GM12878 (cell line): ENCODE results near the gene DTX4. TPM values are rescaled to one million over a fixed set of nuclear protein-coding genes. Genes with fewer than 3 reads are reported as not detected.

ENCODE experiments used
- ATAC-seq: fragments of 200-7000 bp; cut with Tn5 transposase; 3 replicates; pipeline ENCODE4 v1.9.1; 2020; ENCODE audit warnings: mild to moderate bottlenecking, moderate library complexity
- BruUV-seq: library from RNA; stranded (reverse); fragments of 400-500 nt; replicated peaks from 2 replicates; lab custom pipeline; 2021; lab: Mats Ljungman, UMichigan
- CTCF ChIA-PET: fragments of 300-600 bp; sonication (Branson Sonifier 250); formaldehyde crosslinking; extraction: SDS; loops from one replicate; lab custom pipeline; 2021; ENCODE audit warnings: inconsistent platforms; lab: Yijun Ruan, JAX
- POLR2A ChIA-PET: fragments of 350-600 bp; formaldehyde crosslinking; extraction: SDS; loops from one replicate; lab custom pipeline; 2021; ENCODE audit warnings: inconsistent platforms; lab: Charles Lee
- RAD21 ChIA-PET: fragments of 300-600 bp; sonication (Branson Sonifier 250); formaldehyde crosslinking; loops from one replicate; lab custom pipeline; 2023; ENCODE audit warnings: antibody characterized with exemption; ENCODE audit not compliant: unreplicated experiment; lab: Charles Lee
- SMC1A ChIA-PET: fragments of 300-600 bp; sonication (Branson Sonifier 250); formaldehyde crosslinking; loops from one replicate; lab custom pipeline; 2023; ENCODE audit not compliant: unreplicated experiment, uncharacterized antibody; lab: Charles Lee
- DNase-seq: peaks from one replicate; pipeline ENCODE4 v3.0.0-alpha.2; 2011; ENCODE audit warnings: low read depth, low spot score
- FAIRE-seq: peaks from 3 replicates; lab custom pipeline; 2011; peaks lifted over from hg19 to GRCh38; lab: Jason Lieb, UNC
- H2AFZ ChIP-seq: 2 replicates; pipeline ENCODE4 v1.6.0; 2011; ENCODE audit warnings: low read depth, low read length, control low read depth; ENCODE audit not compliant: control insufficient read depth
- H3K27ac ChIP-seq: 2 replicates; pipeline ENCODE4 v1.5.1; 2011; ENCODE audit warnings: control low read depth; ENCODE audit not compliant: control insufficient read depth, insufficient read depth
- H3K27me3 ChIP-seq, 2 experiments: replicated peaks in 1 of 2; 2 replicates each; pipeline versions ENCODE4 v1.6.0 to v1.6.1; 2011; ENCODE audit warnings: low read length in 1 of 2; ENCODE audit not compliant: control insufficient read depth in 2 of 2, insufficient read depth in 2 of 2
- H3K36me3 ChIP-seq, 2 experiments: 2 replicates each; pipeline ENCODE4 v1.5.1; 2011; ENCODE audit warnings: low read length in 1 of 2; ENCODE audit not compliant: control insufficient read depth in 2 of 2, insufficient read depth in 2 of 2
- H3K4me1 ChIP-seq: 2 replicates; pipeline ENCODE4 v1.6.1; 2011; ENCODE audit warnings: mild to moderate bottlenecking, low read length, moderate library complexity, mixed read lengths; ENCODE audit not compliant: control insufficient read depth, insufficient read depth
- H3K4me2 ChIP-seq: 2 replicates; pipeline ENCODE4 v1.6.0; 2011; ENCODE audit warnings: control low read depth; ENCODE audit not compliant: control insufficient read depth, insufficient read depth
- H3K4me3 ChIP-seq: fragments of 200-600 bp; sonication (generic); 2 replicates; pipeline ENCODE4 v1.5.1; 2016
- H3K79me2 ChIP-seq: 2 replicates; pipeline ENCODE4 v1.6.0; 2011; ENCODE audit warnings: low read length; ENCODE audit not compliant: control insufficient read depth, insufficient read depth
- H3K9ac ChIP-seq: 2 replicates; pipeline ENCODE4 v1.8.0; 2011; ENCODE audit warnings: low read length, control low read depth, mixed read lengths; ENCODE audit not compliant: control insufficient read depth, insufficient read depth
- H3K9me3 ChIP-seq: replicated peaks from 3 replicates; pipeline ENCODE4 v1.5.1; 2011; ENCODE audit warnings: mild to moderate bottlenecking, low read length; ENCODE audit not compliant: control insufficient read depth, insufficient read depth
- H4K20me1 ChIP-seq: 2 replicates; pipeline ENCODE4 v1.6.0; 2011; ENCODE audit not compliant: control insufficient read depth, insufficient read depth
- CBFB ChIP-seq: IDR thresholded peaks from 2 replicates; pipeline ENCODE4 v1.6.1; 2016; ENCODE audit warnings: antibody characterized with exemption, low read depth
- NFYB ChIP-seq: IDR thresholded peaks from 2 replicates; pipeline ENCODE4 v1.6.1; 2011; ENCODE audit warnings: low read depth, mild to moderate bottlenecking, low read length, improper control_type of control experiment, moderate library complexity; ENCODE audit not compliant: insufficient read depth
- YY1 ChIP-seq: IDR thresholded peaks from 2 replicates; pipeline ENCODE4 v1.6.1; 2011; ENCODE audit warnings: low read depth, mild to moderate bottlenecking, low read length
- ZNF274 ChIP-seq: IDR thresholded peaks from one replicate; pipeline ENCODE4 v1.8.0; 2011; ENCODE audit not compliant: insufficient read length, insufficient read depth
- WGBS: methylation state at CpG from one replicate; pipeline ENCODE4 v1.1.6; 2016; ENCODE audit warnings: low lambda C conversion rate; ENCODE audit not compliant: insufficient replicate concordance, insufficient coverage; ENCODE audit errors: missing lambda C conversion rate; 5-methylcytosine and 5-hydroxymethylcytosine counted together
- in situ Hi-C: fragments of 300-500 bp; cut with MboI; formaldehyde crosslinking; loops from 9 replicates; pipeline ENCODE4 v1.14.3; 2018; ENCODE audit warnings: mixed read lengths
- intact Hi-C: fragments of 100-400 bp; cut with micrococcal nuclease; formaldehyde crosslinking; loops from one replicate; pipeline ENCODE4 v1.14.2; 2022; ENCODE audit not compliant: unreplicated experiment
- polyA plus RNA-seq, 11 experiments: library from polyadenylated mRNA; depleted of rRNA in 4 of 11; unstranded in 6 of 11; stranded (reverse) in 5 of 11; fragments of >200 nt; fragmentation: Nextera tagmentation in 4 of 11; fragmentation: Illumina TruSeq in 1 of 11; extraction: Ambion mirVana in 4 of 11; extraction: Trizol in 1 of 11; gene quantifications; 1 replicate in 1 of 11; 2 replicates in 10 of 11; pipeline versions ENCODE4 v1.2.1 to v1.2.3, GENCODE V29; 2011 to 2016; ENCODE audit warnings: inconsistent platforms in 2 of 11, missing spikeins in 2 of 11, low read depth in 1 of 11
- total RNA-seq, 4 experiments: library from RNA; depleted of rRNA in 3 of 4; stranded (reverse); fragments of >200 nt in 3 of 4; fragmentation: Illumina TruSeq in 1 of 4; extraction: Trizol in 1 of 4; gene quantifications; 2 replicates each; pipeline versions ENCODE4 v1.2.1 to v1.2.3, GENCODE V29; 2013 to 2021
- TF ChIP-seq, protein P1 (sequence below): fragments of 450-650 bp; IDR thresholded peaks from 2 replicates; pipeline ENCODE4 v1.6.1; 2016; ENCODE audit warnings: mild to moderate bottlenecking, moderate library complexity, borderline replicate concordance
- TF ChIP-seq, protein P2 (sequence below): fragments of 450-650 bp; IDR thresholded peaks from 2 replicates; pipeline ENCODE4 v1.6.1; 2018; ENCODE audit warnings: mild to moderate bottlenecking, low read depth, moderate library complexity; ENCODE audit not compliant: partially characterized antibody
- TF ChIP-seq, protein P3 (sequence below): IDR thresholded peaks from 2 replicates; pipeline ENCODE4 v1.6.1; 2012; ENCODE audit warnings: low read depth, low read length, improper control_type of control experiment
- TF ChIP-seq, protein P4 (sequence below): IDR thresholded peaks from 2 replicates; pipeline ENCODE4 v1.6.1; 2012; ENCODE audit warnings: low read depth, low read length, improper control_type of control experiment

Gene DTX4
- total and polyA plus RNA-seq, 10 of the 15 experiments (the other 5 are each of a cell fraction or from before 2014, with no cell fraction given), result 3.8 to 25.8 (median 10.5) TPM

DNA sequence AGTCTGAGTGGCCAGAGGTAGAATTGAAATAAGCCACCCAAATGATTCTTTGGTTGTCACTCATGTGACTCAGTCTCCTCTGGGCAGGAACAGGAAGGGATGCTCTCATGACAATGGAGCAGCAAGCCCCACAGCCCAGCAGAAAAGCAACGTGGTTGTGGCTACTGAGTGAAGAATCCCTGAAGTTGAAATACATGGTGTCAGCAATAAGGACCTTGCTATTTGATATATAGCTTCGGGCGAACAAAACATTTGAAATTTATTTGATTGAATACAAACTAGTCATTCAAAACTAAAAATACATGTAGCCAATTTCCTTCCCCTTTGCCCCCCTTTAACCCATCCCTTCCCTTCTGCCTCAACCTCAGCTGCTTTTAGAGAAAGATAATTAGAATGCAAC lies 14.5 kb upstream of the DTX4 start:
- Histone ChIP-seq H3K36me3 (no peaks in the 10 kb centered on the region), H3K27ac (no peak overlapping the region), H3K27me3 (no peaks in the 10 kb centered on the region), H3K9me3 (no peaks in the 10 kb centered on the region), H3K9ac (no peak overlapping the region), H3K79me2 (peaks cover 8% of the 10 kb centered on the region), H3K4me2 (no peak overlapping the region), H3K4me1 (peaks cover 9% of the 10 kb centered on the region), H2AFZ (no peak overlapping the region), H4K20me1 (no peaks in the 10 kb centered on the region), H3K4me3 (no peak overlapping the region)
- FAIRE-seq (no peak), ATAC-seq (no peak), DNase-seq (no peak)
- RAD21 ChIA-PET, result interaction anchor here (0.9 to 4.1 kb wide), 14 partner anchors 11 to 588 kb away, joined by 3 to 80 read pairs (median 8); partner anchors contain the start of genes FAM111A and LPXN
- BruUV-seq, result no TSS peak
- 56% methylated on average over 3 of the region's 3 CpGs for WGBS
- intact Hi-C loops (loop anchor here (5.0 kb wide), 2 partner anchors 255 to 305 kb away; no protein-coding TSS in a partner anchor), in situ Hi-C loops (loop anchor here (10.0 kb wide), 1 partner anchor 503 kb away; no protein-coding TSS in a partner anchor)
- CTCF ChIA-PET, result interaction anchor here (0.8 to 4.1 kb wide), 31 partner anchors 8 to 528 kb away, joined by 3 to 250 read pairs (median 9); partner anchors contain the start of genes DTX4, FAM111A, FAM111B and GLYATL1
- POLR2A ChIA-PET, result interaction anchor here (2.2 kb wide), 1 partner anchor 13 kb away, joined by 7 read pairs; no protein-coding TSS in a partner anchor
- TF ChIP-seq, protein P1, sequence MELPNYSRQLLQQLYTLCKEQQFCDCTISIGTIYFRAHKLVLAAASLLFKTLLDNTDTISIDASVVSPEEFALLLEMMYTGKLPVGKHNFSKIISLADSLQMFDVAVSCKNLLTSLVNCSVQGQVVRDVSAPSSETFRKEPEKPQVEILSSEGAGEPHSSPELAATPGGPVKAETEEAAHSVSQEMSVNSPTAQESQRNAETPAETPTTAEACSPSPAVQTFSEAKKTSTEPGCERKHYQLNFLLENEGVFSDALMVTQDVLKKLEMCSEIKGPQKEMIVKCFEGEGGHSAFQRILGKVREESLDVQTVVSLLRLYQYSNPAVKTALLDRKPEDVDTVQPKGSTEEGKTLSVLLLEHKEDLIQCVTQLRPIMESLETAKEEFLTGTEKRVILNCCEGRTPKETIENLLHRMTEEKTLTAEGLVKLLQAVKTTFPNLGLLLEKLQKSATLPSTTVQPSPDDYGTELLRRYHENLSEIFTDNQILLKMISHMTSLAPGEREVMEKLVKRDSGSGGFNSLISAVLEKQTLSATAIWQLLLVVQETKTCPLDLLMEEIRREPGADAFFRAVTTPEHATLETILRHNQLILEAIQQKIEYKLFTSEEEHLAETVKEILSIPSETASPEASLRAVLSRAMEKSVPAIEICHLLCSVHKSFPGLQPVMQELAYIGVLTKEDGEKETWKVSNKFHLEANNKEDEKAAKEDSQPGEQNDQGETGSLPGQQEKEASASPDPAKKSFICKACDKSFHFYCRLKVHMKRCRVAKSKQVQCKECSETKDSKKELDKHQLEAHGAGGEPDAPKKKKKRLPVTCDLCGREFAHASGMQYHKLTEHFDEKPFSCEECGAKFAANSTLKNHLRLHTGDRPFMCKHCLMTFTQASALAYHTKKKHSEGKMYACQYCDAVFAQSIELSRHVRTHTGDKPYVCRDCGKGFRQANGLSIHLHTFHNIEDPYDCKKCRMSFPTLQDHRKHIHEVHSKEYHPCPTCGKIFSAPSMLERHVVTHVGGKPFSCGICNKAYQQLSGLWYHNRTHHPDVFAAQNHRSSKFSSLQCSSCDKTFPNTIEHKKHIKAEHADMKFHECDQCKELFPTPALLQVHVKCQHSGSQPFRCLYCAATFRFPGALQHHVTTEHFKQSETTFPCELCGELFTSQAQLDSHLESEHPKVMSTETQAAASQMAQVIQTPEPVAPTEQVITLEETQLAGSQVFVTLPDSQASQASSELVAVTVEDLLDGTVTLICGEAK, result no peak
- TF ChIP-seq NFYB (no peak), ZNF274 (no peak), CBFB (no peak), YY1 (no peak)
- TF ChIP-seq, protein P2, sequence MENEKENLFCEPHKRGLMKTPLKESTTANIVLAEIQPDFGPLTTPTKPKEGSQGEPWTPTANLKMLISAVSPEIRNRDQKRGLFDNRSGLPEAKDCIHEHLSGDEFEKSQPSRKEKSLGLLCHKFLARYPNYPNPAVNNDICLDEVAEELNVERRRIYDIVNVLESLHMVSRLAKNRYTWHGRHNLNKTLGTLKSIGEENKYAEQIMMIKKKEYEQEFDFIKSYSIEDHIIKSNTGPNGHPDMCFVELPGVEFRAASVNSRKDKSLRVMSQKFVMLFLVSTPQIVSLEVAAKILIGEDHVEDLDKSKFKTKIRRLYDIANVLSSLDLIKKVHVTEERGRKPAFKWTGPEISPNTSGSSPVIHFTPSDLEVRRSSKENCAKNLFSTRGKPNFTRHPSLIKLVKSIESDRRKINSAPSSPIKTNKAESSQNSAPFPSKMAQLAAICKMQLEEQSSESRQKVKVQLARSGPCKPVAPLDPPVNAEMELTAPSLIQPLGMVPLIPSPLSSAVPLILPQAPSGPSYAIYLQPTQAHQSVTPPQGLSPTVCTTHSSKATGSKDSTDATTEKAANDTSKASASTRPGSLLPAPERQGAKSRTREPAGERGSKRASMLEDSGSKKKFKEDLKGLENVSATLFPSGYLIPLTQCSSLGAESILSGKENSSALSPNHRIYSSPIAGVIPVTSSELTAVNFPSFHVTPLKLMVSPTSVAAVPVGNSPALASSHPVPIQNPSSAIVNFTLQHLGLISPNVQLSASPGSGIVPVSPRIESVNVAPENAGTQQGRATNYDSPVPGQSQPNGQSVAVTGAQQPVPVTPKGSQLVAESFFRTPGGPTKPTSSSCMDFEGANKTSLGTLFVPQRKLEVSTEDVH, result no peak
- TF ChIP-seq, protein P3, sequence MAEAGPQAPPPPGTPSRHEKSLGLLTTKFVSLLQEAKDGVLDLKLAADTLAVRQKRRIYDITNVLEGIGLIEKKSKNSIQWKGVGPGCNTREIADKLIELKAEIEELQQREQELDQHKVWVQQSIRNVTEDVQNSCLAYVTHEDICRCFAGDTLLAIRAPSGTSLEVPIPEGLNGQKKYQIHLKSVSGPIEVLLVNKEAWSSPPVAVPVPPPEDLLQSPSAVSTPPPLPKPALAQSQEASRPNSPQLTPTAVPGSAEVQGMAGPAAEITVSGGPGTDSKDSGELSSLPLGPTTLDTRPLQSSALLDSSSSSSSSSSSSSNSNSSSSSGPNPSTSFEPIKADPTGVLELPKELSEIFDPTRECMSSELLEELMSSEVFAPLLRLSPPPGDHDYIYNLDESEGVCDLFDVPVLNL, result no peak
- TF ChIP-seq, protein P4, sequence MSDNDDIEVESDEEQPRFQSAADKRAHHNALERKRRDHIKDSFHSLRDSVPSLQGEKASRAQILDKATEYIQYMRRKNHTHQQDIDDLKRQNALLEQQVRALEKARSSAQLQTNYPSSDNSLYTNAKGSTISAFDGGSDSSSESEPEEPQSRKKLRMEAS, result no peak
- SMC1A ChIA-PET, result interaction anchor here (0.9 to 3.7 kb wide), 22 partner anchors 8 to 282 kb away, joined by 3 to 34 read pairs (median 6); partner anchors contain the start of genes DTX4 and FAM111A
